Measurements from ENCODE around the gene C10orf90.
"Not testable (repeated sequence)": the region's sequence is repeated elsewhere in the genome, so short reads cannot be mapped to it uniquely, and the experiment has no call there.

C10orf90 gene

DNA sequence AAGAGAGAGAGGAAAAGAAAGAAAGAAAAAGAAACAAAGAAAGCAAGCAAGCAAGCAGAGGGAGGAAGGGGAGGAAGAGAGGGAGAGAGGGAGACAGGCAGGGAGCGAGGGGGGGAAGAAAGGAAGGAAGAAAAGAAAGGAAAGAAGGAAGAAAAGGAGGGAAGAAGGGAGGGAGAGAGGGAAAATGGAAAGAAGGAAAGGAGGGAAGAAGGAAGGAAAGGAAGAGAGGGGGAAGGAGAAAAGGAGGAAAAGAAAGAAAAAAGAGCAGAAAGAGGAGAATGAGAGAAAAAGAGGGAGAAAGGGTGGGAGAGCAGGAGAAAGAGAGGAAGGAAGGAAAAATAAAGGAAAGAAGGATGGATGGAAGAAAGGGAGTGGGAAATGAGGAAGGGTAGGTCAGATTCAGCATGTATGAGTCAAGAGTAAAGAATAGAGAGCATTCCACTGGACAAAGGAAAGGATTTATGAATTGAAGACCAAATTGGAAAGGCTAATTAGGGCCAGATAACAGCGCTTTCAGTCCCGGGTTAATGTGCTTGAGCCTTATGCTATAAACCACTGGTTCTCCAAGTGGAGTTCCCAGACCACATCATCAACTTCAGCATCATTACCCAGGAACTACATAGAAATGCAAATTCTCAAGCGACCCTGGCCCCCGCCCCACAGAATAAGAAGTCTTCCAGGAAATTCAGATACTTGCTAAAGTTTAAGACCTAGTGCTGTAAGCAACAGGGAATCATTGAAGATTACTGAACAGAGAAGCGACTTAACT, 85.1 kb downstream of the C10orf90 start:
- no peak for DNase-seq (ENCODE audit: low read depth)

DNA sequence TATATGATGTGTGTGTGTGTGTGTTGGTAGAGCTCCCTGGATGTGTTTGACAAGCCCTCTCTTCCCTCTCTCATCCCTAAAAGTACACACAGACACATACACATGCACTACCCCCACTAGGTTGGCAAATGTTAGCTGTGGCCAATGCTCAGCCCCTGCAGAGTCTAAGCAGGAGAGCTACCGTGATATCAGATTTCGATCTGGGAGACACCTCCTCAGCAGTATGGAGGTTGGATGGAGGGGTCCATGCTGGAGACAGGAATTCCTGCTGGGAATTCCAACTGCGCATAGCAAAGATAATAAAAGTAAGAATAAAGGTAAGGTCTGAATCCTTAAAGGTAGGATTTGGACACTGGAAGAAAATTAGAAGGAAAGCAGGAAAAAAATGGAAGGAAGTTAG, 85.7 kb downstream of the C10orf90 start:
- no peak for DNase-seq (ENCODE audit: low read depth)

DNA sequence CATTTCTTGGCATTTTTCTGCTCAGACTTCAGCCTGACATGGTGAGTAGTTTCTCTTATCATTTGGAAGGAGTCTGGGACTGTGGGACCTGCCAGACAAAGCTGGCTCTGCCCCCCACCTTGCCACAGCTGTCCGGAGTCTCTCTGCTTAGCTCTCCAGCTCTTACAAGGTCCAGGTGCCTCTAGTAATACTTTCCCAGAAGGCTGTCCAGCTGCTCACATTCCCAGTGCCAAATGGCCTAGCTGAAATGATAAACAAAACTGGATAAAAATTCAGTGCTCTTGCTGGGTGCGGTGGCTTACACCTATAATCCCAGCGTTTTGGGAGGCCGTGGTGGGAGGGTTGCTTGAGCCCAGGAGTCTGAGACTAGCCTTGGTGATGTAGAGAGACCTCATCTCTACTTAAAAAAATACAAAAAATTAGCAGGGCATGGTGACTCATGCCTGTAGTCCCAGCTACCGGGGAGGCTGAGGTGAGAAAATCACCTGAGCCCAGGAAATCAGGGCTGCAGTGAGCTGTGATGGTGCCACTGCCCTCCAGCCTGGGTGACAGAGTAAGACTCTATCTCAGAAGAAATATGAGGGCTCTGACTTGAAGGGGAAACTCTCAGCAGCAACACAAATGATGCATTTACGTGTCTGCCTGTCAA, 86.8 kb downstream of the C10orf90 start:
- no peak for DNase-seq (ENCODE audit: low read depth)

DNA sequence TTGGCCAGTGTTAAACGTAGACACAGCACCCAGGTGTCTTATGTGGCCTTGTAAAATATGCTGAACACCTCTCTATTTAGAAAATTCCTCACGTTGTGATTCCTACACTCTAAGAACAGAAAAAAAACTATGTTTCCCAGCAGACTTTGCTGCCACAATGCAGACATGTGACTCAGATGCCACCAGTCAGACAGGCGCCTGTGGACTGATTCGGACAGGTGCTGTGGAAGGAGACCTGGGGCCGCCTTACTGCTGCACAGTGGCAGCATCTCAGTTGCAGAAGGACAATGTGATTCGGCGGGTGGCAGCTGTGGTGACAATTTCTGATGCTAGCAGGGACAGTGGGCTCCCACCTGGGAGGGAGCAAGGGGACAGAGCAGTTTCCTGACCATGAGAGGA, 88.8 kb downstream of the C10orf90 start:
- DNase-seq (ENCODE audit: low read depth): no peak

DNA sequence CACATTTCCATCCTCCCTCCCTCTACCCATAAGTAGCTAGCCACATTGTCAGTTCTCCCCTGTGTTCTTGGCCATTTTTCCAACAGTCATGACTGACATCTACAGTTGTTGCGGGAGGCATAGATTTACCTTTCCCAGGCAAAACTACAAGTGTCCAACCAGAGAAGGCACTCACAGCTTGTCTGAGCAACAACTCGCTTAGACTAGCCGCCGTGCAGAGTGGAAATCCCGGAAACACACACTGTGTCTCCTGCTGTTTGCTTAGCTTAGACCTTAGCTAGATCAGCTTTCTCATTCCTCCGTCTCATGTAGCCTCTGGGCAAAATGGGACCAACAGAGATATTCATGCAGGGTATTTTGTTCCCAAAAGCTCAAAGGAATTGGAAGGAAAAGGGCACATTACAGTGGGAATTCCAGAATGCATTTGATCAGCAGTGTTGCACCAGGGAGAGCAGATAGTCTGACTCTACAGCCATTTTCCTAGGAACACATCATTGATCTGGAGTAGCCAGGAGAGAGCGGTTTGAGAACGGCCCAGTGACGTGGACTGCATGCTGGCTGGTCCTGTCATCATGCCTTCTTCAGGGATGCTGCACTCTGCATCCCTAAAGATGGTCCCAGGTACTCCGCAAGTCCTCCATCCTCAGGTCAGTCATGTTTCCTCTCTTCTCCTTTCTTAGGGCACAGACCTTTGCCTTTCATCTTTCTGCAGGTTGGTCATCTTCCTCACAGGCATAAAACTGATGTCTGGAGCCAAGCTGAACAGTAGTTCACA, 89.4 kb downstream of the C10orf90 start:
- no peak for DNase-seq (ENCODE audit: low read depth)

DNA sequence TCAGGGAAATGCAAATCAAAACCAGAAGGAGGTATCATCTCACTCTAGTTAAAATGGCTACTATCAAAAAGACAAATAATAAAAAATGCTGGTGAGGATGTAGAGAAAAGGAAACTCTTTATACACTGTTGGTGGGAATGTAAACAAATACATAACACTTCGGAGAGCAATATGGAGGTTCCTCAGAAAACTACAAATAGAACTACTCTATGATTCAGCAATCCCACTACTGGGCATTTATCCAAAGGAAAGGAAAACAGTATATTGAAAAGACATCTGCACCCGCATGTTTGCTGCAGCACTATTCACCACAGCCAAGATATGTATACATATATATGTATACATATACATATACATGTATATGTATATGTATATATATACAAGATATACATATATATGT, 94.2 kb downstream of the C10orf90 start:
- no peak for DNase-seq (ENCODE audit: low read depth)

DNA sequence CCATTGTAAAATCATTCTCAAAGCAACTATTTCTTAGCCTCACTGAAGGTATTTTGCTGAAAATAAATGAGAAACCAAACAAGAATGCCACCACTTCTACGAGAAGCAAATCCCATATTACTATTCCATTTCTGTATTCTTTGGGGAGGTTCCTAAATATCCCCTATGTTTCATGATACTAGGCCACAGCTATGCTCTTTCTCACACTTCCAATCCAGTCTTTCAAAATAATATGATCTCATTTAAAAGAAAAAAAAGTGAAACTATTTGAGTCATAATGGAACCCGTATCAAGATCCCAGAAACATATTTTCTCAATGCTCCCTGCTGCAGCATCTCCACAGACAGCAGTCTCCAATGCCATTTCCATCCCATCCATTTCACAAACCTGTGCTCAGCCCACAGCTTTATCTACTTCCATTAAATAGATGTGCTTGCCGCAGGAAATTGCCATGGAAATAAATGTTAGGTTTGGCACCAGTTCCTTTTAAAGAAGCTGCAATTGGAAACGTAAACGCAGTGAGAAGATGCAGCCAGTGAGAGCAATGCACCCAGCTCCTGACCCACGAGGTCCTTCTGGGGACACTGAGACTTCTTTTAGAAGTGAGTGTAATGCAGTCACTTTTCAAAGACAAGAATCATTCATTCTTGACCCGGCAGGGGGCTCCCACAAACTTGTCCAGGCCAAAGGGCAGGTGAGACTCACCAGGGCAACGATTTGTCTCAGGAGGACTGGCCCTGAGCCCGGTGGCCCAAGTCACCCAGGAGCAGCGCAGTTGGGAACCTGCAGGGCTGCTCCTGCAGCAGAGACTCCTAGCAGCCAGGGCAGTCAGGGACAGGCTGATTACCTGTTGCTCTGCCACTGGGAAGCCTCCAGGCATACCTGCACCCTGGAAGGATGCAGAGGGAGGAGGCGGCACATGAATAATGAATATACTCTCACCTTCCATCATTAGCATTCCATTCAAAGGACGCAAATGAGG, 99.6 kb downstream of the C10orf90 start:
- no peak for DNase-seq (ENCODE audit: low read depth)

DNA sequence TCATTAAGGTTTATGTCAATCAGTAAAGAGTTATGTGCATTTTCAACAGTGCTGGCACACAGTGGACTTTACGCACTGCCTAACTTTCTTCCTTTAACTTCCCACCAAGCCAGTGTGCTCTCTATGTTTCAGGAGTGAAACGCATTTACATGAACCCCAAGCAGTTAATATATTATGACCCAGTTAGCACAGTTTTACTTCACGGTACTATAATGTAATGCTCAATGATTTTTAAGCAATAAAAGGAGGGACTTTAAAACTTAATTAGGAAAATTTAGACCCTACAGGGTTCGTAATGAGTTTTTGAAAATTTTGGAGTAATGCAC, 100.3 kb downstream of the C10orf90 start:
- no peak for DNase-seq (ENCODE audit: low read depth)

DNA sequence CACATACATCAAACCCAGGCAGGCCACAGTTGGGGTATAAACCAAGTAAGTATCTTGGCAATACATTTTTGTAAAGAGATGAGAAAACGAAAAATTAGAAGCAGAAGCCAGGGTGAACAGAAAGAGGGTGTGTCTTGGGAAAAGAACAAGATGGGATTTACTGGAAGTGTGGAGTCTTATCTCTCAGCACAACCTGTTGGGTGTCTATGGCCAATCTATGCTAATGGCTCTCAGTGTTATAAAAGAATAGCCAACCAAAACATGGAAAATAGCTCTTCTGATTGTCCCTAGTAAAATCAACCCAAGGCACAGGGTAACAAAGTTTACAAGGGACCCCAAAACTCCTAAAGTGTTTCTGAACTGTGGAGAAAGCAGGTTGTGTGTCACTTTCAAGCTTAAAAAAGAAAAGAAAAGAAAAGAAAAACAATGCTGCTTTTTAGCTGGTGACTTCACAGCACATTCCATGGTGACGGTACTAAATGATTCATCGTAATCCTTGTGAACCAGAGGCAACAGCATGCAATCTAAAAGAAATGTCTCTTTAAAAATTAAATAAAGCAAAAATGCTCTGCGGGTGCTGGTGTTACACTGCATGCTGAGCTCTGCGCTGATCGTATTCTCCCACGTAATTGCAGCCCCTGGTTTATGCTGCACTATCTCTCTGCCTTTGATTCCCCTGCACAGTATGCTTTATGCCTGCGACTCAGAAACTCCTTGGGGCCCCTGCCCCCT, 100.8 kb downstream of the C10orf90 start:
- no peak for DNase-seq (ENCODE audit: low read depth)

DNA sequence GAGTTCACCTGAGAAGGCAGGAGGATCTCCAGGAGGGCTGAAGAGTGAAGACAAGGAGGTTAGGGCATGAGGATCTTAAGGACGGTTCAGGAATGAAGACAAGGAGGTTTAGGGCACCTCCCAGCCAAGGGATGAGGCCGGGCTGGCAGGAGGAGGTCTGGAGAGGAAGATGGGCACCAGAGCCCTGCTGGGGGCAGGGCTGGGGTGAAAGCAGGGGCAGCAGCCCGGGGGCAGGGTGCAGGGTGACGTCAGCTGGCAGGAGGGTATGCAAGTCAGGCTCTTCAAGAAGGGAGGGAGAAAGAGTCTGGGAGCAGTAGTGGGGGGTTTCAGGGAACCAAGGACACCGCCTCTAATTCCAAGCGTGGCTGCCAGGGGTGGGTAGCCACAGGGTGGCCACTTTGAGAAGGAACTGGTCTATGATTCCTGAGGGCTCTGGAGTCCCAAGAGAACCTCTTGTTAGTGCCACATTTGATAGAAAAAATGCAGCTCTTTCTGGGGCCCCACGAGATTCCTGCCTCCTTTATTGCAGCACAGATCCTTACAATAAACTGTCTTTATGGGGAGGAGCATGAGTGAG, 101.6 kb downstream of the C10orf90 start:
- no peak for DNase-seq (ENCODE audit: low read depth)

DNA sequence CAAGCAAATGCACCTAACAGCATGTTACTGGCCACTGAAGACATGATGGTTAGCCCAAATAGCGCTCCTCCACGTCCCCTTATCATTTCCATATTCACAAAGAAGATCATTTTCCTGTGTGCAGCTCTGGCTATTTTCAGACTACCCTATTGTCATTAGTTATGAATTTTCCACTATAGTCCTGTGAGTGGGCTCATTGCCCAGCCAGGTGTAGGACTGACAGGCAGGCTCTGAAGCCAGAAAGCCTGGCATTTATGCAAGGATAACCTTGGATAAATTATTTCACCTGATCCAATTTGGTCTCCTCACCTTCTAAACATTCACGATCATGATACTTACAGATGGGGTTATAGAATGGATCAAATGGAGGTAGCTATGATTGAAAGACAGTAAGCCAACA, 104.6 kb downstream of the C10orf90 start:
- no peak for DNase-seq (ENCODE audit: low read depth)

DNA sequence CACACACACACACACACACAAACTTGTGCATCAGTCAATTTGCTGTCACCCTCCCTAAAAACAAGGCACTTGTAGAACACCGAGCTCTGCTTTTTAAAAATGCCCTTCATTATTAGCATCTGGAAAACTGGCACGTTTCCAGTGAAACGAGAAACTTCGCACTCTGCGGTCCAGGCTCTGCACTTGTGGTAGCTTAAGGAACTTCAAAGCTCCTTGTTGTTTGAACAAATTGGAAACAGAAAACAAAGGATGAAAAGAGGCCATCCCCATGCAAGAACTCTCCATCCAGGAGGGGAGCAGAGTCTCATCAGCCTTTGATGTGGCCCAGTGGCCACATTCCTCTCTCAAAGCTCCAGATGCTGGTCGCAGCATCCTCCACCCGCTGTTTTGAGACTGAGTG, 105.1 kb downstream of the C10orf90 start:
- DNase-seq (ENCODE audit: low read depth): no peak

DNA sequence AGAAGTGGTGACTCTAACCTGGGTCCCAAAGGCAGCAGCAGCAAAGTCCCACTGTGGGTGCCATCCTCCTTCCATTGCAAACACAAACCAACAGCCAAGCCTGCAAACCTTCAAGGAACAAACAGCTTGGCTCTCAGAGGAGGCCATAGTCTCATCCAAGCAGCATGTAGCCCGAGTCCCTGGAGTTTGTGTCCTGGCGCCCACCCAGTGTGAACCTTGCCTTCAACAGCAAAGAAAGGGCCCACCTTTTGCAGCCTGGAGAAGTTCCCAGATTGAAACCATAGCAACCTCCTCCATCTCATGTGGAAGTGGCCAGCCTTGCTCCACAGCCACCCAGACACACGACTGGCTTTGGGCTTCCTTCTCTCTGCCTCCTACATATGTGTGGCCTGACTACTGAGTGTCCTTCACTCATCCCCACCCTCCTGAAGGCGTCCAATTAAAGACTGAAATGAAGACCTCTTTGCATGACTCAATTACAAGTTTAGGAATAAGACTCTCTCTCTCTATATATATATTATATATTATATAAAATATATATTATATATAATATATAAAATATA, 106.1 kb downstream of the C10orf90 start:
- no peak for DNase-seq (ENCODE audit: low read depth)

DNA sequence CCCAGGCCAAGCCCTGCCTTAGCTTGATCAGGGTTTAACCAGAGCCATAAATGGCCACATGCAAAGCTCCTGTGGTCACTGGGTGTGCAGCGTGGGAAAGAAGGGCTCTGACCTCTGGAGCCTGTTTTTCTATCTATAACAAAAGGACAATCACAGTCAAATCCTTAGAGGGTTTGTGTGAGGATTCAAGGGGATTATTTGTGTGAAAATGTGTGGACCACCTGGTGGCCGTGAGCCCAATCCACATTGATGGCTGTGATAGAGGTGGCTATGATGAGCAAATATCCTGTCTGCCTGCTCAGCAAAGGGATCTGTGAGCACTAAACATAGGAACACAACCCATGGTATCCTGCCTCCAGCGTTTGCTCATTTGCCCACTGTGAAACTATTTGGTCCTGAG, 107.1 kb downstream of the C10orf90 start:
- DNase-seq (ENCODE audit: low read depth): no peak

DNA sequence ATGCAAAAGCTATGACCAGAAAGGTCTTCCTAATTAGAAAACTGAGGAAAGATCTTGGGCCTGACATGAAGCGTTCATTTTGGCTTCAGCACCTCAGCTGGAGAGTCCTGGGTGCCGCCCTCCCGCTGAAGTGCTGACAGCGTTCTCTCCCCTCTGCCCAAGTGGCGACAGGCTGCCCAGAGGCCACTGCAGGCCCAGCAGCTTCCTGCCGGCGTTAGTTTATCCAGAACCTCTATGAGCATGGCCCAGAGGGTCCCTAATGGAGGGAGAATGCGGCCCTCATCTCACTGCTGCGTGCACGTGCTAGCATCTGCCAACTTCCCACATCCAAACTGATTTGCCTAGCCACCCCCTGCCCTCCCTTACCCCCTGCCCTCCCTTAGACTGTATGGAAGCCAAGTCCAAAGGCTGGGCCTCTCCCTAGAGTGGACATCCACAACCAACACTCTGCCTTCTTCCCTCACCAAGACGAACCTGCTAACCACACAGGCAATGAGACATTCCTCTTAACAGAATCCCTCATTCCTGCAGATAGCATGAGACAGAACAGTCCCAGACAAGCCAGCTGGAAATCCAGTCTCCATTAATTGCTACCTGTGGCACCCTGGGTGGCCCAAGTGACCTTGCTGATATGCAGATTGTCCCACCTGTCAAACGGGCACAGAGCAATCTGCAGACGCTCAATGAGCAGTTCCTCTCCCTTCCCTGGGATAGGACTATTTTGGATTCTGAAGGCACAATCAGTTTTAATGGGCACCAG, 108.4 kb downstream of the C10orf90 start:
- no peak for DNase-seq (ENCODE audit: low read depth)

DNA sequence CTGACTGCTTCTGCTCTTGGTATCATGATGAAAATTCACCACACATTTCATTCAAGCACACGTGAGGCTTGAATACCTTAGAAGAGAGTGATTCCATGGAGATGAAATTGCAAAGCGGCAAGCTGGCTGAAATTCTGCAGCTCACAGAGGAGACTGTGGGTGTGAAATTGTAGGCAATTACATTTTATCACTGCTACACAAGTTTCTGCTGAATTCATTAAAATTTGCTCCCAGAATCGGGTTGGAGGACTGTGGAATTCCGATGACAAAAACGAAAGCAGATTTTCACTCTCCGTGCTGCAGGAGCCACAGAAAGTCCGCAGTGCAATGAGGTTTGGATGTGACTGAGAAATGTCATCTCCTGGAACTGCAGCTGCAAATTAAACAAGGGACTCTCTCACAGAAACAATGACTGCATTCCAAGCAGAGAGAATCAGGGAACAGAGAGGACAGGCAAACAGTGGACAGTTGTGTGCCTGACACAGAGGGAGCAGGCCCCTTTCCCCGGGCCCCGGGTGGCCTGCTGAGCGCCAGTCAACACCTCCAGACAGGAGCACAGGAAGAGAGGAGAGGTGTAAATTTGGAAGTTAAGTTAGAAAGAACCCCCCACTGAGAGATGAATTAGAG, 109.1 kb downstream of the C10orf90 start:
- no peak for DNase-seq (ENCODE audit: low read depth)

DNA sequence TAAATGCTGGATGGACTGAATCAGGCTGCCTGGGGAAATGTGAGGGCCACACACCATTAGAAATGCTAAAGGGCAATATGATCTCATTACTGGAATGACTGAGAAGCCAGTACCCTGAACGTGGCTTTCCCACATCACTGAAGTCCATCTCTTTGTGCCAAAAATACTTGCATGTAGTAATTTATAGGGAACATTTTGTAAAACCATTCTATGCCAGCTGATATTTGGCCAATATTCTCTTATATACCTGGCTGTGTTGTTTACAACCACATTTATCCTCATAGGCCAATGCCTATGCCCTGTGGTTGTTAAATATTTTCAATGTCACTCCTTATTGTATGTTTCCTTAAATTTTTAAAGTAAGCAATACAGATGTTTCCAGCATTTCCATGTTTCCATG, 111.6 kb downstream of the C10orf90 start:
- no peak for DNase-seq (ENCODE audit: low read depth)

DNA sequence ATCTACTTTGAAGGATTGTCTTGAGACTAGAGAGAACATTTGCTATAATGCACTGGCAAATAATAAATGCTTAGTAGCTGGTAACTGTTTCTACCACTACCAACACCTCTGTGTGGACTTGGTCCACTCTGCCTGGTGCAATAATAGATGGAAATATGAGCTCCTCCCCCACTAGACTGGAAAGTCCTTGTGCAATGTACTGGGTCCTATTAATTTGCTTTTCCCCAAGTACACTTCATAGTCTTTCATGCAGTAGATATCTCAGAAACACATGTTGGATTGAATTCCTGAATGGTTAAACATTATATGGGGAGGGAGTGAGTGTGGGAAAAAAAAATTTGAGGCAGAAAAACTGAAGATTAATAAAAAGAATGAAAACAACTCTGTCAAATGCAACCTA, 119.3 kb downstream of the C10orf90 start:
- no peak for DNase-seq (ENCODE audit: low read depth)

DNA sequence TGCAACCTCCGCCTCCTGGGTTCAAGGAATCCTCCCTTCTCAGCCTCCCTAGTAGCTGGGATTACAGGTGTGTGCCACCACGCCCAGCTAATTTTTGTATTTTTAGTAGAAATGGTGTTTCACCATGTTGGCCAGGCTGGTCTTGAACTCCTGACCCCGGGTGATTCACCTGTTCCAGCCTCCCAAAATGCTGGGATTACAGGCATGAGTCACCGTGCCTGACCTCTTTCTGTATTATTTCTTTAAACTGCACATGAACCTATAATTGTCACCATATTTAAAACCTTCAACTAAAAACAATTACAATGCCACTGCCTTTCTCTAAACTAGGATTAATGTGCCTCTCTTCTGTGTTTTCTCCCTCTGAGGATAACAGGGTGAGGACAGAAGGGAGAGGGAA, 119.9 kb downstream of the C10orf90 start:
- DNase-seq (ENCODE audit: low read depth): not testable (repeated sequence)
